GM21390 (cell line): ENCODE data around the gene PTP4A2.
A peak's percentile ranks its signal among the peaks of the same experiment; 100 is the strongest.
"Not testable (repeated sequence)": the region's sequence is repeated elsewhere in the genome, so short reads cannot be mapped to it uniquely, and the experiment has no call there.

Experiments used
- ATAC-seq: cut with Tn5 transposase; IDR thresholded peaks from one replicate; pipeline ENCODE4 v1.9.1; 2021; ENCODE audit not compliant: unreplicated experiment

PTP4A2 gene

GRCh38 chr1:31951276-31951675 is 13.1 kb upstream of the PTP4A2 start:
- ATAC-seq, result no peak

- no peak for ATAC-seq
Measured at GRCh38 chr1:31949862-31950261, 11.7 kb upstream of the PTP4A2 start.

- not testable (repeated sequence) for ATAC-seq
Measured at GRCh38 chr1:31945677-31946076, 7.5 kb upstream of the PTP4A2 start.

GRCh38 chr1:31944205-31945089 is 6.3 kb upstream of the PTP4A2 start:
- peak; percentile 63 for ATAC-seq

GRCh38 chr1:31943546-31944184 is 5.5 kb upstream of the PTP4A2 start:
- ATAC-seq, result peak; percentile 36

GRCh38 chr1:31942061-31942460 is 3.9 kb upstream of the PTP4A2 start:
- ATAC-seq, result not testable (repeated sequence)

- no peak for ATAC-seq
Measured at GRCh38 chr1:31939484-31940329, 1.5 kb upstream of the PTP4A2 start.

- peak; percentile 31 for ATAC-seq
Measured at GRCh38 chr1:31937300-31938183, 626 bp downstream of the PTP4A2 start.

GRCh38 chr1:31936981-31937299 is 1.2 kb downstream of the PTP4A2 start:
- ATAC-seq, result no peak

- ATAC-seq, result no peak
Measured at GRCh38 chr1:31936278-31936980, 1.7 kb downstream of the PTP4A2 start.

GRCh38 chr1:31934706-31935629 is 3.2 kb downstream of the PTP4A2 start:
- ATAC-seq, result no peak

- ATAC-seq, result no peak
Measured at GRCh38 chr1:31932491-31933316, 5.5 kb downstream of the PTP4A2 start.

GRCh38 chr1:31931593-31932225 is 6.5 kb downstream of the PTP4A2 start:
- ATAC-seq, result no peak

- ATAC-seq, result no peak
Measured at GRCh38 chr1:31930836-31931592, 7.2 kb downstream of the PTP4A2 start.

- no peak for ATAC-seq
Measured at GRCh38 chr1:31927661-31927980, 10.5 kb downstream of the PTP4A2 start.

- no peak for ATAC-seq
Measured at GRCh38 chr1:31926853-31927660, 11.1 kb downstream of the PTP4A2 start.
